Transverse colon (tissue), 4 donors: ENCODE data around the gene TMEM72. TPM values are rescaled to one million over a fixed set of nuclear protein-coding genes. Genes with fewer than 3 reads are reported as not detected.
"Not testable (repeated sequence)": the region's sequence is repeated elsewhere in the genome, so short reads cannot be mapped to it uniquely, and the experiment has no call there.

Experiments
- DNase-seq: peaks from one replicate; pipeline ENCODE4 v3.0.0-alpha.2; 2019
- H3K27ac ChIP-seq, 4 donors: fragments of 200-600 bp; sonication (generic); 2 replicates each; pipeline ENCODE4 v1.5.1; 2016 to 2018; ENCODE audit warnings: inconsistent platforms in 4 of 4
- H3K27me3 ChIP-seq: fragments of 200-600 bp; sonication (generic); 2 replicates; pipeline ENCODE4 v1.5.1; 2017; ENCODE audit warnings: inconsistent platforms
- H3K36me3 ChIP-seq, 4 donors: fragments of 200-600 bp; sonication (generic); 2 replicates each; pipeline ENCODE4 v1.5.1; 2017 to 2019; ENCODE audit warnings: inconsistent platforms in 4 of 4
- H3K4me1 ChIP-seq, 4 donors: fragments of 200-600 bp; sonication (generic); 2 replicates each; pipeline ENCODE4 v1.5.1; 2017 to 2020; ENCODE audit warnings: inconsistent platforms in 4 of 4
- H3K4me3 ChIP-seq, 4 donors: fragments of 200-600 bp; sonication (generic); 1 replicate in 1 of 4; 2 replicates in 3 of 4; pipeline versions ENCODE4 v1.5.1 to v1.6.1; 2017 to 2019; ENCODE audit warnings: inconsistent platforms in 4 of 4
- H3K9me3 ChIP-seq, 2 donors: fragments of 200-600 bp; sonication (generic); 2 replicates each; pipeline ENCODE4 v1.5.1; 2017 to 2019; ENCODE audit warnings: inconsistent platforms in 2 of 2
- EP300 ChIP-seq: sonication (generic); formaldehyde crosslinking; IDR thresholded peaks from one replicate; pipeline ENCODE4 v1.6.1; 2017; ENCODE audit warnings: antibody characterized with exemption, low read depth
- POLR2A ChIP-seq: fragments of 450-650 bp; IDR thresholded peaks from one replicate; pipeline ENCODE4 v1.6.1; 2016; ENCODE audit warnings: antibody characterized with exemption, mild to moderate bottlenecking, moderate library complexity
- POLR2AphosphoS5 ChIP-seq, 3 donors: sonication (generic); formaldehyde crosslinking; IDR thresholded peaks; one replicate each; pipeline ENCODE4 v1.6.1; 2016; ENCODE audit warnings: antibody characterized with exemption in 3 of 3
- WGBS, 2 donors: methylation state at CpG; one replicate each; pipeline ENCODE4 v1.1.5; 2018; ENCODE audit warnings: low coverage in 1 of 2; 5-methylcytosine and 5-hydroxymethylcytosine counted together
- in situ Hi-C, 4 donors: fragments of 200-750 bp; cut with MboI; loops; one replicate each; pipeline versions ENCODE4 v1.15.0 to v1.15.1; 2017; ENCODE audit warnings: low sequenced_read_pairs in 3 of 4, low pct_ligation_motif_present in 1 of 4, low pct_unique_long_range_greater_than_20kb in 1 of 4
- intact Hi-C: fragments of 100-400 bp; cut with DNase I; formaldehyde crosslinking; loops from one replicate; pipeline ENCODE4 v1.15.1; 2023; ENCODE audit warnings: low total_unique reads
- total RNA-seq, 4 donors: library from RNA; depleted of rRNA; stranded (reverse); fragments of >200 nt; gene quantifications; one replicate each; pipeline ENCODE4 v1.1.0, GENCODE V29; 2016
- TF ChIP-seq, protein P1 (sequence below), 5 experiments: fragments of 200-600 bp in 3 of 5; fragments of 450-650 bp in 2 of 5; sonication (generic) in 3 of 5; IDR thresholded peaks; 1 replicate in 2 of 5; 2 replicates in 3 of 5; pipeline ENCODE4 v1.5.1; 2016 to 2017; ENCODE audit warnings: antibody characterized with exemption in 5 of 5, inconsistent platforms in 3 of 5, mild to moderate bottlenecking in 2 of 5, moderate library complexity in 1 of 5

TMEM72 gene
- total RNA-seq, 4 donors from 2014 or later: 9.5 to 49.4 (median 16.5) TPM

- Histone ChIP-seq H3K4me1 (peaks cover 0 to 13% (median 8%) of the 10 kb centered on the region in 4 donors), H3K9me3 (no peaks in the 10 kb centered on the region), H3K27ac (peak overlapping the region; percentile 32 to 63 (median 50)), H3K27me3 (peaks cover 10% of the 10 kb centered on the region), H3K36me3 (no peaks in the 10 kb centered on the region), H3K4me3 (peak overlapping the region in 2 of 4 donors; percentile 33 to 59)
- DNase-seq: peak; percentile 32
- no peak for TF ChIP-seq EP300
- TF ChIP-seq POLR2AphosphoS5 (IDR thresholded peaks at IDR 0.05): no peak
- no peak for TF ChIP-seq POLR2A
- TF ChIP-seq, protein P1, sequence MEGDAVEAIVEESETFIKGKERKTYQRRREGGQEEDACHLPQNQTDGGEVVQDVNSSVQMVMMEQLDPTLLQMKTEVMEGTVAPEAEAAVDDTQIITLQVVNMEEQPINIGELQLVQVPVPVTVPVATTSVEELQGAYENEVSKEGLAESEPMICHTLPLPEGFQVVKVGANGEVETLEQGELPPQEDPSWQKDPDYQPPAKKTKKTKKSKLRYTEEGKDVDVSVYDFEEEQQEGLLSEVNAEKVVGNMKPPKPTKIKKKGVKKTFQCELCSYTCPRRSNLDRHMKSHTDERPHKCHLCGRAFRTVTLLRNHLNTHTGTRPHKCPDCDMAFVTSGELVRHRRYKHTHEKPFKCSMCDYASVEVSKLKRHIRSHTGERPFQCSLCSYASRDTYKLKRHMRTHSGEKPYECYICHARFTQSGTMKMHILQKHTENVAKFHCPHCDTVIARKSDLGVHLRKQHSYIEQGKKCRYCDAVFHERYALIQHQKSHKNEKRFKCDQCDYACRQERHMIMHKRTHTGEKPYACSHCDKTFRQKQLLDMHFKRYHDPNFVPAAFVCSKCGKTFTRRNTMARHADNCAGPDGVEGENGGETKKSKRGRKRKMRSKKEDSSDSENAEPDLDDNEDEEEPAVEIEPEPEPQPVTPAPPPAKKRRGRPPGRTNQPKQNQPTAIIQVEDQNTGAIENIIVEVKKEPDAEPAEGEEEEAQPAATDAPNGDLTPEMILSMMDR (IDR thresholded peaks at IDR 0.05): no peak
- intact Hi-C loops: no loop called here
- in situ Hi-C loops: loop anchor here (5.0 to 25.0 kb wide), 5 partner anchors 477 to 1192 kb away; partner anchors contain the start of gene CXCL12 (in 3 of the 4)
- 67% methylated on average over 17 of the region's 17 CpGs; no CpG with 5 or more reads in 1 of the 2 donors for WGBS, 2 donors
Observed at GRCh38 chr10:44864051-44864450, 47.1 kb upstream of the TMEM72 start.

GRCh38 chr10:44864637-44865288, 46.4 kb upstream of the TMEM72 start:
- H3K4me3 ChIP-seq: peak overlapping the region in 3 of 4 donors; percentile 31 to 59 (median 33)
- TF ChIP-seq, protein P1 (IDR thresholded peaks at IDR 0.05): peak; percentile 96 to 98 (median 97)
- no peak for TF ChIP-seq POLR2AphosphoS5 (IDR thresholded peaks at IDR 0.05)
- no peaks in the 10 kb centered on the region for H3K36me3 ChIP-seq
- 0% methylated on average over 3 to 42 of the region's 42 CpGs for WGBS, 2 donors
- DNase-seq: peak; percentile 93
- H3K27me3 ChIP-seq: peaks cover 10% of the 10 kb centered on the region
- H3K4me1 ChIP-seq: peaks cover 0 to 13% (median 8%) of the 10 kb centered on the region in 4 donors
- peak overlapping the region; percentile 32 to 63 (median 50) for H3K27ac ChIP-seq
- H3K9me3 ChIP-seq: no peaks in the 10 kb centered on the region
- in situ Hi-C loops (loop anchor here (5.0 to 25.0 kb wide), 5 partner anchors 477 to 1192 kb away; partner anchors contain the start of gene CXCL12 (in 3 of the 4)), intact Hi-C loops (no loop called here)

- H3K4me1 ChIP-seq: peaks cover 0 to 13% (median 8%) of the 10 kb centered on the region in 4 donors
- no peaks in the 10 kb centered on the region for H3K9me3 ChIP-seq
- WGBS, 2 donors: 60% methylated on average over 14 of the region's 16 CpGs; no CpG with 5 or more reads in 1 of the 2 donors
- peaks cover 10% of the 10 kb centered on the region for H3K27me3 ChIP-seq
- no peaks in the 10 kb centered on the region for H3K36me3 ChIP-seq
- H3K27ac ChIP-seq: peak overlapping the region in 1 of 4 donors; percentile 32
- intact Hi-C loops (no loop called here), in situ Hi-C loops (loop anchor here in 3 of 4 donors (10.0 to 25.0 kb wide), 4 partner anchors 478 to 1190 kb away; partner anchors contain the start of gene CXCL12 (in 3 of the 3))
- TF ChIP-seq EP300: no peak
- no peak for TF ChIP-seq POLR2AphosphoS5 (IDR thresholded peaks at IDR 0.05)
- TF ChIP-seq, protein P1 (IDR thresholded peaks at IDR 0.05): no peak
- TF ChIP-seq POLR2A: no peak
- DNase-seq: no peak
- H3K4me3 ChIP-seq: peak overlapping the region in 1 of 4 donors; percentile 59
Observed at GRCh38 chr10:44865289-44865671, 45.9 kb upstream of the TMEM72 start.

- H3K27me3 ChIP-seq: peaks cover 10% of the 10 kb centered on the region
- DNase-seq, H3K4me3 ChIP-seq, H3K27ac ChIP-seq, H3K36me3 ChIP-seq, intact Hi-C loops, H3K9me3 ChIP-seq: not testable (repeated sequence)
- peaks cover 0 to 13% (median 8%) of the 10 kb centered on the region in 4 donors for H3K4me1 ChIP-seq
- in situ Hi-C loops: loop anchor here in 3 of 4 donors (10.0 to 25.0 kb wide), 4 partner anchors 479 to 1192 kb away; partner anchors contain the start of gene CXCL12 (in 3 of the 3)
- 82 to 88% methylated on average over 2 of the region's 2 CpGs for WGBS, 2 donors
Observed at GRCh38 chr10:44866367-44866766, 44.8 kb upstream of the TMEM72 start.
